Caco-2 (cell line): ENCODE measurements around the gene SLC25A3. TPM values are rescaled to one million over a fixed set of nuclear protein-coding genes. Genes with fewer than 3 reads are reported as not detected.

Experiments
- BruUV-seq: library from RNA; stranded (reverse); fragments of 400-500 nt; replicated peaks from 2 replicates; lab custom pipeline; 2021; lab: Mats Ljungman, UMichigan
- CTCF ChIA-PET: fragments of 300-600 bp; sonication (Branson Sonifier 250); formaldehyde crosslinking; loops from one replicate; lab custom pipeline; 2022; ENCODE audit warnings: antibody characterized with exemption; lab: Charles Lee
- POLR2A ChIA-PET: fragments of 300-600 bp; sonication (Branson Sonifier 250); formaldehyde crosslinking; loops from one replicate; lab custom pipeline; 2022; ENCODE audit warnings: antibody characterized with exemption; lab: Charles Lee
- DNase-seq, 2 experiments: peaks; one replicate each; pipeline versions ENCODE4 v3.0.0 to v3.0.0-alpha.2; 2020 to 2022
- H3K27me3 ChIP-seq: replicated peaks from 2 replicates; pipeline ENCODE4 v1.6.0; 2011; ENCODE audit warnings: low read length; ENCODE audit not compliant: control insufficient read depth, insufficient read depth
- H3K36me3 ChIP-seq: 2 replicates; pipeline ENCODE4 v1.5.1; 2011; ENCODE audit warnings: low read length; ENCODE audit not compliant: control insufficient read depth, insufficient read depth
- H3K4me1 ChIP-seq: fragments of 250-450 bp; sonication (Bioruptor Pico); 2 replicates; pipeline ENCODE4 v1.5.1; 2020; ENCODE audit warnings: mild to moderate bottlenecking
- H3K4me3 ChIP-seq: 2 replicates; pipeline ENCODE4 v1.5.1; 2011; ENCODE audit warnings: low read depth, mild to moderate bottlenecking, control low read depth, low read length
- H3K9me3 ChIP-seq: fragments of 250-450 bp; sonication (Bioruptor Pico); 2 replicates; pipeline ENCODE4 v1.5.1; 2020; ENCODE audit warnings: mild to moderate bottlenecking, moderate library complexity
- H3K27ac Mint-ChIP-seq: one replicate; pipeline ENCODE4 v1.8.0; 2022; ENCODE audit warnings: mixed read lengths; ENCODE audit not compliant: unreplicated experiment
- H3K27me3 Mint-ChIP-seq: one replicate; pipeline ENCODE4 v1.8.0; 2022; ENCODE audit warnings: mixed read lengths; ENCODE audit not compliant: insufficient read depth, unreplicated experiment
- H3K36me3 Mint-ChIP-seq: one replicate; pipeline ENCODE4 v1.8.0; 2022; ENCODE audit warnings: mild to moderate bottlenecking, mixed read lengths; ENCODE audit not compliant: insufficient read depth, unreplicated experiment
- H3K4me1 Mint-ChIP-seq: one replicate; pipeline ENCODE4 v1.8.0; 2022; ENCODE audit warnings: low read depth, mixed read lengths; ENCODE audit not compliant: unreplicated experiment
- H3K4me3 Mint-ChIP-seq: one replicate; pipeline ENCODE4 v1.8.0; 2022; ENCODE audit warnings: mild to moderate bottlenecking, moderate library complexity, mixed read lengths; ENCODE audit not compliant: unreplicated experiment
- H3K9me3 Mint-ChIP-seq: one replicate; pipeline ENCODE4 v1.8.0; 2022; ENCODE audit warnings: mixed read lengths; ENCODE audit not compliant: unreplicated experiment
- CTCF ChIP-seq, 2 experiments: fragments of 200-600 bp in 1 of 2; IDR thresholded peaks; 1 replicate in 1 of 2; 2 replicates in 1 of 2; pipeline versions ENCODE4 v1.5.1 to v1.8.0; 2011 to 2022; ENCODE audit warnings: antibody characterized with exemption in 1 of 2, control low read depth in 1 of 2, inconsistent platforms in 1 of 2, low read depth in 1 of 2, low read length in 1 of 2, mild to moderate bottlenecking in 1 of 2, moderate library complexity in 1 of 2; ENCODE audit not compliant: insufficient read depth in 1 of 2, severe bottlenecking in 1 of 2, unreplicated experiment in 1 of 2
- intact Hi-C: fragments of 100-400 bp; cut with micrococcal nuclease; formaldehyde crosslinking; loops from one replicate; pipeline ENCODE4 v1.10.0; 2022; ENCODE audit not compliant: unreplicated experiment
- total RNA-seq: library from RNA; stranded (reverse); gene quantifications from 2 replicates; pipeline ENCODE4 v1.2.3, GENCODE V29; 2022

The SLC25A3 gene
- total RNA-seq, 1 experiment from 2014 or later: 888 TPM

- no peaks in the 10 kb centered on the region for H3K9me3 Mint-ChIP-seq
- no peaks in the 10 kb centered on the region for H3K36me3 Mint-ChIP-seq
- no peak overlapping the region for H3K4me3 Mint-ChIP-seq
- TF ChIP-seq CTCF (IDR thresholded peaks at IDR 0.05; ENCODE audit: insufficient read depth in 1 of 2, low read depth in 1 of 2, low read length in 1 of 2, severe bottlenecking in 1 of 2, unreplicated experiment in 1 of 2): no peak
- H3K27ac Mint-ChIP-seq: no peak overlapping the region
- Histone ChIP-seq H3K4me1 (no peaks in the 10 kb centered on the region), H3K9me3 (no peaks in the 10 kb centered on the region), H3K36me3 (no peaks in the 10 kb centered on the region), H3K4me3 (no peak overlapping the region), H3K27me3 (no peaks in the 10 kb centered on the region)
- ChIA-PET POLR2A (no interaction called here), CTCF (no interaction called here)
- intact Hi-C loops: no loop called here
- H3K27me3 Mint-ChIP-seq: no peaks in the 10 kb centered on the region
- BruUV-seq: no TSS peak
- no peak for DNase-seq
- no peaks in the 10 kb centered on the region for H3K4me1 Mint-ChIP-seq
These were observed 25.5 kb downstream of the SLC25A3 start for GRCh38 chr12:98618952-98619351.

GRCh38 chr12:98635657-98636323, 42.3 kb downstream of the SLC25A3 start:
- Histone ChIP-seq H3K27me3 (no peaks in the 10 kb centered on the region), H3K4me1 (0 out of 2 replicates have a peak, but pooled peaks cover 7% of the 10 kb centered on the region), H3K4me3 (no peak overlapping the region), H3K9me3 (no peaks in the 10 kb centered on the region), H3K36me3 (no peaks in the 10 kb centered on the region)
- Mint-ChIP-seq H3K9me3 (no peaks in the 10 kb centered on the region), H3K4me3 (no peak overlapping the region), H3K4me1 (peaks cover 7% of the 10 kb centered on the region), H3K27me3 (no peaks in the 10 kb centered on the region), H3K27ac (no peak overlapping the region), H3K36me3 (no peaks in the 10 kb centered on the region)
- no TSS peak for BruUV-seq
- CTCF ChIA-PET: no interaction called here
- TF ChIP-seq CTCF (IDR thresholded peaks at IDR 0.05; ENCODE audit: insufficient read depth in 1 of 2, low read depth in 1 of 2, low read length in 1 of 2, severe bottlenecking in 1 of 2, unreplicated experiment in 1 of 2): no peak
- POLR2A ChIA-PET: interaction anchor here (0.5 kb wide), 1 partner anchor 40 kb away, joined by 3 read pairs; no protein-coding TSS in a partner anchor
- no peak for DNase-seq
- intact Hi-C loops: no loop called here

- no peaks in the 10 kb centered on the region for H3K36me3 Mint-ChIP-seq
- no peak overlapping the region for H3K4me3 Mint-ChIP-seq
- no peaks in the 10 kb centered on the region for H3K27me3 ChIP-seq
- DNase-seq: no peak
- intact Hi-C loops: no loop called here
- H3K4me1 ChIP-seq: 0 out of 2 replicates have a peak, but pooled peaks cover 7% of the 10 kb centered on the region
- no TSS peak for BruUV-seq
- no peaks in the 10 kb centered on the region for H3K36me3 ChIP-seq
- no peak overlapping the region for H3K4me3 ChIP-seq
- H3K9me3 Mint-ChIP-seq: no peaks in the 10 kb centered on the region
- POLR2A ChIA-PET: no interaction called here
- no peaks in the 10 kb centered on the region for H3K9me3 ChIP-seq
- H3K4me1 Mint-ChIP-seq: peaks cover 7% of the 10 kb centered on the region
- H3K27me3 Mint-ChIP-seq: no peaks in the 10 kb centered on the region
- CTCF ChIA-PET: no interaction called here
- no peak for TF ChIP-seq CTCF (IDR thresholded peaks at IDR 0.05; ENCODE audit: insufficient read depth in 1 of 2, low read depth in 1 of 2, low read length in 1 of 2, severe bottlenecking in 1 of 2, unreplicated experiment in 1 of 2)
- H3K27ac Mint-ChIP-seq: no peak overlapping the region
These were observed 43.6 kb downstream of the SLC25A3 start for GRCh38 chr12:98637068-98637467.
